ENCODE data around the gene HACL1. TPM values are rescaled to one million over a fixed set of nuclear protein-coding genes. Genes with fewer than 3 reads are reported as not detected.

HACL1 gene
- total RNA-seq, 6 experiments from 2014 or later: 28.9 to 37.4 (median 32.9) TPM

- no peak for TF ChIP-seq CTCF (IDR thresholded peaks at IDR 0.05)
- TF ChIP-seq POLR2A (IDR thresholded peaks at IDR 0.05): no peak
- no peak overlapping the region for H3K27ac ChIP-seq
- no peaks in the 10 kb centered on the region for H3K36me3 ChIP-seq
- ATAC-seq (no peak), DNase-seq (no peak)
- no peaks in the 10 kb centered on the region for H3K27me3 ChIP-seq
- no peaks in the 10 kb centered on the region for H3K4me1 ChIP-seq
- 84% methylated on average over 6 of the region's 7 CpGs for WGBS (ENCODE audit: insufficient coverage, low coverage, low lambda C conversion rate, missing lambda C conversion rate)
- H3K9me3 ChIP-seq: no peaks in the 10 kb centered on the region
- intact Hi-C loops (cut with DNase I): no loop called here
- no peak overlapping the region for H3K4me3 ChIP-seq
Measured at GRCh38 chr3:15513116-15513515, 88.3 kb downstream of the HACL1 start.

GRCh38 chr3:15512166-15512565, 89.2 kb downstream of the HACL1 start:
- 48% methylated on average over 9 of the region's 10 CpGs for WGBS (ENCODE audit: insufficient coverage, low coverage, low lambda C conversion rate, missing lambda C conversion rate)
- Histone ChIP-seq H3K27me3 (no peaks in the 10 kb centered on the region), H3K9me3 (no peaks in the 10 kb centered on the region), H3K36me3 (no peaks in the 10 kb centered on the region), H3K4me1 (no peaks in the 10 kb centered on the region), H3K27ac (no peak overlapping the region), H3K4me3 (no peak overlapping the region)
- DNase-seq: no peak
- no peak for TF ChIP-seq CTCF (IDR thresholded peaks at IDR 0.05)
- TF ChIP-seq POLR2A (IDR thresholded peaks at IDR 0.05): no peak
- no peak for ATAC-seq
- intact Hi-C loops (cut with DNase I): no loop called here

- ATAC-seq (no peak), DNase-seq (no peak)
- Histone ChIP-seq H3K4me1 (no peaks in the 10 kb centered on the region), H3K9me3 (no peaks in the 10 kb centered on the region), H3K4me3 (no peak overlapping the region), H3K27me3 (no peaks in the 10 kb centered on the region), H3K27ac (no peak overlapping the region), H3K36me3 (no peaks in the 10 kb centered on the region)
- TF ChIP-seq CTCF (IDR thresholded peaks at IDR 0.05) (no peak), POLR2A (IDR thresholded peaks at IDR 0.05) (no peak)
- 90% methylated on average over 2 of the region's 3 CpGs for WGBS (ENCODE audit: insufficient coverage, low coverage, low lambda C conversion rate, missing lambda C conversion rate)
- intact Hi-C loops (cut with DNase I): no loop called here
Measured at GRCh38 chr3:15511156-15511555, 90.2 kb downstream of the HACL1 start.

Other genes with a start within 250 kb of the HACL1 start
- gene METTL6, start 174.0 kb downstream of the HACL1 start, total RNA-seq: 1 to 10 TPM; 5.3 to 7.5 (median 6.2) TPM
- gene EAF1, start 174.0 kb downstream of the HACL1 start, total RNA-seq: 10 to 100 TPM; 11.6 to 27.7 (median 17.1) TPM
- gene COLQ, start 79.9 kb downstream of the HACL1 start, total RNA-seq: 1 to 10 TPM in 2 of 6 experiments, under 1 TPM in 4; 0.25 to 1.2 (median 0.83) TPM
- gene BTD, start 176 bp upstream of the HACL1 start, total RNA-seq: 10 to 100 TPM; 47.5 to 70.3 (median 54.5) TPM
- 10 to 100 TPM; 16.4 to 32.2 (median 25.7) TPM for gene ANKRD28, start 196.4 kb upstream of the HACL1 start, total RNA-seq

Data from right lobe of liver (tissue), 6 donors.